NT2/D1 (cell line): ENCODE results near the gene MEMO1.

ENCODE experiments used
- DNase-seq: peaks from one replicate; pipeline ENCODE4 v3.0.0-alpha.2; 2011; ENCODE audit warnings: low read depth, low spot score
- H3K27me3 ChIP-seq: 2 replicates; pipeline ENCODE4 v1.6.0; 2011; ENCODE audit warnings: mild to moderate bottlenecking; ENCODE audit not compliant: insufficient read length, insufficient read depth
- H3K36me3 ChIP-seq: 2 replicates; pipeline ENCODE4 v1.6.1; 2011; ENCODE audit warnings: mild to moderate bottlenecking, low read length, mixed read lengths; ENCODE audit not compliant: insufficient read depth, insufficient read length
- H3K4me1 ChIP-seq: 2 replicates; pipeline ENCODE4 v1.5.1; 2011; ENCODE audit not compliant: insufficient read depth, insufficient read length
- H3K4me3 ChIP-seq: 2 replicates; pipeline ENCODE4 v1.5.1; 2011; ENCODE audit warnings: low read depth; ENCODE audit not compliant: insufficient read length
- H3K9ac ChIP-seq: 2 replicates; pipeline ENCODE4 v1.6.0; 2011; ENCODE audit warnings: low read depth; ENCODE audit not compliant: insufficient read length
- H3K9me3 ChIP-seq: 2 replicates; pipeline ENCODE4 v1.5.1; 2011; ENCODE audit warnings: mild to moderate bottlenecking, low read length; ENCODE audit not compliant: insufficient read depth
- SUZ12 ChIP-seq: IDR thresholded peaks from 2 replicates; pipeline ENCODE4 v1.6.1; 2011; ENCODE audit not compliant: insufficient read length, insufficient read depth; ENCODE audit errors: extremely low read depth
- YY1 ChIP-seq: IDR thresholded peaks from 2 replicates; pipeline ENCODE4 v1.6.1; 2011; ENCODE audit not compliant: insufficient read length, insufficient read depth
- ZNF274 ChIP-seq: IDR thresholded peaks from 2 replicates; pipeline ENCODE4 v1.6.1; 2011; ENCODE audit warnings: mild to moderate bottlenecking, low read depth, low read length

Gene MEMO1

GRCh38 chr2:31946838-31947237 is 64.0 kb downstream of the MEMO1 start:
- Histone ChIP-seq H3K9me3 (no peaks in the 10 kb centered on the region), H3K36me3 (no peaks in the 10 kb centered on the region), H3K27me3 (no peaks in the 10 kb centered on the region), H3K4me3 (no peak overlapping the region), H3K4me1 (no peaks in the 10 kb centered on the region), H3K9ac (no peak overlapping the region)
- no peak for TF ChIP-seq ZNF274
- TF ChIP-seq YY1: no peak
- TF ChIP-seq SUZ12: no peak
- DNase-seq: no peak

GRCh38 chr2:31945572-31945935 is 65.3 kb downstream of the MEMO1 start:
- H3K4me3 ChIP-seq: no peak overlapping the region
- H3K4me1 ChIP-seq: no peaks in the 10 kb centered on the region
- H3K9ac ChIP-seq: no peak overlapping the region
- DNase-seq: no peak
- H3K27me3 ChIP-seq: no peaks in the 10 kb centered on the region
- TF ChIP-seq YY1: no peak
- TF ChIP-seq ZNF274: no peak
- TF ChIP-seq SUZ12: no peak
- H3K36me3 ChIP-seq: peaks cover 4% of the 10 kb centered on the region
- no peaks in the 10 kb centered on the region for H3K9me3 ChIP-seq

GRCh38 chr2:31944828-31945571 is 65.8 kb downstream of the MEMO1 start:
- Histone ChIP-seq H3K9me3 (no peaks in the 10 kb centered on the region), H3K4me3 (no peak overlapping the region), H3K4me1 (no peaks in the 10 kb centered on the region), H3K9ac (no peak overlapping the region), H3K27me3 (no peaks in the 10 kb centered on the region), H3K36me3 (peaks cover 4% of the 10 kb centered on the region)
- no peak for DNase-seq
- TF ChIP-seq YY1 (no peak), SUZ12 (no peak)

GRCh38 chr2:31943636-31944225 is 67.1 kb downstream of the MEMO1 start:
- TF ChIP-seq ZNF274: no peak
- TF ChIP-seq YY1: no peak
- no peak for TF ChIP-seq SUZ12
- Histone ChIP-seq H3K9me3 (no peaks in the 10 kb centered on the region), H3K27me3 (no peaks in the 10 kb centered on the region), H3K4me1 (no peaks in the 10 kb centered on the region), H3K36me3 (peaks cover 4% of the 10 kb centered on the region), H3K4me3 (no peak overlapping the region), H3K9ac (no peak overlapping the region)
- no peak for DNase-seq

GRCh38 chr2:31940920-31941319 is 69.9 kb downstream of the MEMO1 start:
- Histone ChIP-seq H3K36me3 (peaks cover 4% of the 10 kb centered on the region), H3K9me3 (no peaks in the 10 kb centered on the region), H3K27me3 (no peaks in the 10 kb centered on the region), H3K4me3 (no peak overlapping the region), H3K4me1 (no peaks in the 10 kb centered on the region), H3K9ac (no peak overlapping the region)
- DNase-seq: no peak
- TF ChIP-seq SUZ12: no peak
- TF ChIP-seq YY1: no peak
- TF ChIP-seq ZNF274: no peak

- Histone ChIP-seq H3K9me3 (no peaks in the 10 kb centered on the region), H3K4me3 (no peak overlapping the region), H3K4me1 (no peaks in the 10 kb centered on the region), H3K27me3 (no peaks in the 10 kb centered on the region), H3K9ac (no peak overlapping the region), H3K36me3 (peaks cover 4% of the 10 kb centered on the region)
- no peak for DNase-seq
- TF ChIP-seq SUZ12: no peak
- TF ChIP-seq YY1: no peak
- no peak for TF ChIP-seq ZNF274
Observed at GRCh38 chr2:31937741-31938140, 73.1 kb downstream of the MEMO1 start.

- H3K4me1 ChIP-seq: no peaks in the 10 kb centered on the region
- H3K36me3 ChIP-seq: no peaks in the 10 kb centered on the region
- no peak for DNase-seq
Observed at GRCh38 chr2:31935370-31935769, 75.4 kb downstream of the MEMO1 start.

More at GRCh38 chr2:31935370-31935769, 75.4 kb downstream of the MEMO1 start:
- no peaks in the 10 kb centered on the region for H3K9me3 ChIP-seq
- H3K27me3 ChIP-seq: no peaks in the 10 kb centered on the region
- no peak overlapping the region for H3K9ac ChIP-seq
- no peak for TF ChIP-seq YY1
- no peak for TF ChIP-seq ZNF274
- no peak for TF ChIP-seq SUZ12
- H3K4me3 ChIP-seq: no peak overlapping the region
